Natural killer cell (primary cell): Measurements from ENCODE around the gene TALDO1. TPM values are rescaled to one million over a fixed set of nuclear protein-coding genes. Genes with fewer than 3 reads are reported as not detected.
A peak's percentile ranks its signal among the peaks of the same experiment; 100 is the strongest.

Experiments
- ATAC-seq, 3 donors: fragments of 150-1000 bp in 2 of 3; fragments of 200-7000 bp in 1 of 3; cut with Tn5 transposase; 1 replicate in 1 of 3; 2 replicates in 2 of 3; pipeline ENCODE4 v1.10.0; 2021; ENCODE audit warnings: mild to moderate bottlenecking in 2 of 3, moderate library complexity in 2 of 3
- DNase-seq, 2 donors: peaks; one replicate each; pipeline versions ENCODE4 v3.0.0 to v3.0.0-alpha.2; 2013 to 2021; ENCODE audit warnings: mixed read lengths in 1 of 2
- H3K27ac ChIP-seq: one replicate; pipeline ENCODE4 v1.5.1; 2013; ENCODE audit warnings: mild to moderate bottlenecking, low read length
- H3K27me3 ChIP-seq: one replicate; pipeline ENCODE4 v1.6.1; 2013; ENCODE audit warnings: low read length; ENCODE audit not compliant: control insufficient read depth, insufficient read depth
- H3K36me3 ChIP-seq: one replicate; pipeline ENCODE4 v1.6.1; 2013; ENCODE audit warnings: low read length; ENCODE audit not compliant: control insufficient read depth, insufficient read depth
- H3K4me1 ChIP-seq: one replicate; pipeline ENCODE4 v1.6.1; 2013; ENCODE audit warnings: low read length; ENCODE audit not compliant: control insufficient read depth, insufficient read depth
- H3K4me3 ChIP-seq: one replicate; pipeline ENCODE4 v1.5.1; 2013; ENCODE audit warnings: low read length
- H3K9me3 ChIP-seq: one replicate; pipeline ENCODE4 v1.6.1; 2013; ENCODE audit warnings: low read length; ENCODE audit not compliant: control insufficient read depth, insufficient read depth
- H3K27ac Mint-ChIP-seq, 2 donors: one replicate each; pipeline ENCODE4 v1.8.0; 2022; ENCODE audit warnings: mild to moderate bottlenecking in 2 of 2, mixed read lengths in 2 of 2, moderate library complexity in 1 of 2
- H3K27me3 Mint-ChIP-seq, 2 donors: one replicate each; pipeline ENCODE4 v1.8.0; 2022; ENCODE audit warnings: low read depth in 2 of 2, mixed read lengths in 2 of 2
- H3K36me3 Mint-ChIP-seq: one replicate; pipeline ENCODE4 v1.8.0; 2022; ENCODE audit warnings: mixed read lengths
- H3K4me1 Mint-ChIP-seq, 2 donors: one replicate each; pipeline ENCODE4 v1.8.0; 2022; ENCODE audit warnings: mixed read lengths in 2 of 2
- H3K4me3 Mint-ChIP-seq: one replicate; pipeline ENCODE4 v1.8.0; 2022; ENCODE audit warnings: mild to moderate bottlenecking, moderate library complexity, mixed read lengths
- H3K9me3 Mint-ChIP-seq, 2 donors: one replicate each; pipeline ENCODE4 v1.8.0; 2022; ENCODE audit warnings: mixed read lengths in 2 of 2
- WGBS: methylation state at CpG from one replicate; pipeline ENCODE4 v1.1.7; 2013; ENCODE audit warnings: missing lambda C conversion rate; ENCODE audit not compliant: insufficient coverage; 5-methylcytosine and 5-hydroxymethylcytosine counted together
- intact Hi-C: fragments of 100-400 bp; cut with micrococcal nuclease; formaldehyde crosslinking; loops from one replicate; pipeline ENCODE4 v1.14.2; 2022
- total RNA-seq, 4 donors: library from RNA; stranded (reverse); fragments of 120-200 nt in 1 of 4; gene quantifications; one replicate each; pipeline versions ENCODE4 v1.2.3 to v1.2.4, GENCODE V29; 2013 to 2022
- TF ChIP-seq, protein P1 (sequence below): fragments of 200-600 bp; IDR thresholded peaks from one replicate; pipeline ENCODE4 v1.8.0; 2022; ENCODE audit warnings: antibody characterized with exemption

Gene TALDO1
- total RNA-seq, 3 donors from 2014 or later (not counting 1 experiment from before 2014, with no cell fraction given), result 46.1 to 94.8 (median 55.4) TPM

DNA sequence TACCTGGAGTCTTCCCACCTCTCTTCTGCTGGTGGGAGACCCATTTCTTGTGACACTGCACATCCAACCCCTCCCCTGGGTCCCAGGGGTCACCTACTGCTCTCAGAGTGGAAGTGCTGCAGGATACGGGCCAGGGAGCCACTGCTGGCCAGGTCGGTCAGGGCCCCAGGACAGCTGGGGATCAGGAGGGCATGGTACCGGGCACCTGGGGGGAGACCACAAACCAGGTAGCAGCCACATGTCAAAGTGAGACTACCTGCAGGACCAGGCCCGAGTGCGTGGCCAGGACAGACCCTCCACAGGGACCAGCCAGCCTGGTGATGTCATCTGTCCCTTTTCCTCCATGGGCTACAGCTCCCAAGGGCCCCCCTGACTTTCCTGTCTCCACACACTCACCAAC, 26.2 kb downstream of the TALDO1 start:
- no peaks in the 10 kb centered on the region for H3K27me3 ChIP-seq
- Mint-ChIP-seq H3K36me3 (no peaks in the 10 kb centered on the region), H3K9me3 (no peaks in the 10 kb centered on the region), H3K27me3 (no peaks in the 10 kb centered on the region), H3K4me3 (no peak overlapping the region), H3K4me1 (peaks cover 0 to 13% of the 10 kb centered on the region in 2 donors), H3K27ac (no peak overlapping the region)
- peaks cover 25% of the 10 kb centered on the region for H3K4me1 ChIP-seq
- no peaks in the 10 kb centered on the region for H3K9me3 ChIP-seq
- TF ChIP-seq, protein P1, sequence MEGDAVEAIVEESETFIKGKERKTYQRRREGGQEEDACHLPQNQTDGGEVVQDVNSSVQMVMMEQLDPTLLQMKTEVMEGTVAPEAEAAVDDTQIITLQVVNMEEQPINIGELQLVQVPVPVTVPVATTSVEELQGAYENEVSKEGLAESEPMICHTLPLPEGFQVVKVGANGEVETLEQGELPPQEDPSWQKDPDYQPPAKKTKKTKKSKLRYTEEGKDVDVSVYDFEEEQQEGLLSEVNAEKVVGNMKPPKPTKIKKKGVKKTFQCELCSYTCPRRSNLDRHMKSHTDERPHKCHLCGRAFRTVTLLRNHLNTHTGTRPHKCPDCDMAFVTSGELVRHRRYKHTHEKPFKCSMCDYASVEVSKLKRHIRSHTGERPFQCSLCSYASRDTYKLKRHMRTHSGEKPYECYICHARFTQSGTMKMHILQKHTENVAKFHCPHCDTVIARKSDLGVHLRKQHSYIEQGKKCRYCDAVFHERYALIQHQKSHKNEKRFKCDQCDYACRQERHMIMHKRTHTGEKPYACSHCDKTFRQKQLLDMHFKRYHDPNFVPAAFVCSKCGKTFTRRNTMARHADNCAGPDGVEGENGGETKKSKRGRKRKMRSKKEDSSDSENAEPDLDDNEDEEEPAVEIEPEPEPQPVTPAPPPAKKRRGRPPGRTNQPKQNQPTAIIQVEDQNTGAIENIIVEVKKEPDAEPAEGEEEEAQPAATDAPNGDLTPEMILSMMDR, result no peak
- ATAC-seq (no peak), DNase-seq (no peak)
- no peak overlapping the region for H3K4me3 ChIP-seq
- WGBS, result 98% methylated on average over 5 of the region's 5 CpGs
- intact Hi-C loops, result no loop called here
- peaks cover 11% of the 10 kb centered on the region for H3K36me3 ChIP-seq
- no peak overlapping the region for H3K27ac ChIP-seq

DNA sequence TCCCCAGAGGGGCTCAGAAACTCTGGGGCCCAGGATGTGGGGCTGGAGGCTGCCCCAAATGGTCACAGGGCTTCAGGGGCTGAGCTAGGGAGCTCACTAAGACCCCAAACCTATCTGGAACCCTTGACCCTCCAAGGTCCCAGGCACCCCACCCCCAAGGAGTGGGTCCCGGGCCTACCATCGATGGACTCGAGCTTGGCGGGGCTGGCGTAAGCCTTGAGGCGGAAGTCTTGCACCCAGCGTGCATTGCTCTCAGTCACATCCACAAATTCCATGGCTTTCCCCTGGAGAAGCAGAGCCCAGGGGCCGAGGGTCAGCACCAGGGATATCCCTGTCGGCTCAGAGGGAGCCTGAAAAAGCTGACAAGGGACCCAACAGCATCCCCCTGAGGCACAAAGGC, 26.6 kb downstream of the TALDO1 start:
- H3K9me3 Mint-ChIP-seq, result no peaks in the 10 kb centered on the region
- no peak overlapping the region for H3K27ac Mint-ChIP-seq
- ATAC-seq (no peak), DNase-seq (no peak)
- intact Hi-C loops, result no loop called here
- no peaks in the 10 kb centered on the region for H3K9me3 ChIP-seq
- WGBS, result 95% methylated on average over 9 of the region's 9 CpGs
- no peak overlapping the region for H3K4me3 Mint-ChIP-seq
- H3K27ac ChIP-seq, result no peak overlapping the region
- peaks cover 0 to 13% of the 10 kb centered on the region in 2 donors for H3K4me1 Mint-ChIP-seq
- H3K4me1 ChIP-seq, result peaks cover 28% of the 10 kb centered on the region
- H3K27me3 ChIP-seq, result no peaks in the 10 kb centered on the region
- H3K36me3 ChIP-seq, result peaks cover 11% of the 10 kb centered on the region
- TF ChIP-seq, protein P1, result no peak
- H3K27me3 Mint-ChIP-seq, result no peaks in the 10 kb centered on the region
- H3K4me3 ChIP-seq, result no peak overlapping the region
- H3K36me3 Mint-ChIP-seq, result no peaks in the 10 kb centered on the region

DNA sequence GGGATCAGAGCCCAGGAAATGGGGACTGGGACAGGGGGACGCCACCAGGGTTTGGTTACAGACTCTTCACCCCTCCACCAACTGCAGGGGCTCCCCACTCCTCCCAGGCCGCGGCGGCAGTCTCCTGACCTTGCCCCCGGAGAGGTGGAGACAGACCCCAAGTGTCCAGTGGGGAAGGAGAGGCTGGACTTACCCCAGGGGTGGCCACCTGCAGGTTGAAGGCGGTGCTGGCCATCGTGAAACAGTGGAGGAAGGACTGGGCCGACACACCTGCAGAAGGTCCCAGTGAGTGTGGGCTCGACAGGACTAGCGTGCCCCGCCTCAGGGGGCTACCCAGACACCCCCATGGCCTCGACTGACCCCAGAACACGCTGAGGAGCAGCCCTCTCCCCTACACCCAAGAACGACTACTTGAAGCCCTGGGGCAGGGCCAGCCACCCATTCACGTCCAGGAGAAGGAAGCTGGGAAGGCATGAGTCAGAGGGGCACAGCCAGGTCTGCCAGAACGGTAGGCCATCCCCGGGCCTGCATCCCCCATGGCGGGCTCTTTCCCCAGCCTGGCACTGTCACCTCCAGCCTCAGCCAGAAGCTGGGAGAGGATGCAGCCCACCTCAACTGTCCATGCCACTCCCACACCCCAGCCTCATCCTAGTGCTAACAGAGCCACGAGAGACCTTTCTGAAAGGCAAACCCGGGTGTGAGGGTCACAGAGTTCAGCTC, 27.8 kb downstream of the TALDO1 start:
- Mint-ChIP-seq H3K27ac (no peak overlapping the region), H3K4me1 (peaks cover 0 to 13% of the 10 kb centered on the region in 2 donors), H3K27me3 (no peaks in the 10 kb centered on the region), H3K36me3 (no peaks in the 10 kb centered on the region), H3K9me3 (no peaks in the 10 kb centered on the region), H3K4me3 (peak overlapping the region; percentile 56)
- ATAC-seq (no peak), DNase-seq (no peak)
- Histone ChIP-seq H3K4me1 (peaks cover 34% of the 10 kb centered on the region), H3K4me3 (no peak overlapping the region), H3K27ac (no peak overlapping the region), H3K27me3 (no peaks in the 10 kb centered on the region), H3K36me3 (peaks cover 14% of the 10 kb centered on the region), H3K9me3 (no peaks in the 10 kb centered on the region)
- intact Hi-C loops, result no loop called here
- TF ChIP-seq, protein P1, result no peak
- 87% methylated on average over 19 of the region's 20 CpGs for WGBS

DNA sequence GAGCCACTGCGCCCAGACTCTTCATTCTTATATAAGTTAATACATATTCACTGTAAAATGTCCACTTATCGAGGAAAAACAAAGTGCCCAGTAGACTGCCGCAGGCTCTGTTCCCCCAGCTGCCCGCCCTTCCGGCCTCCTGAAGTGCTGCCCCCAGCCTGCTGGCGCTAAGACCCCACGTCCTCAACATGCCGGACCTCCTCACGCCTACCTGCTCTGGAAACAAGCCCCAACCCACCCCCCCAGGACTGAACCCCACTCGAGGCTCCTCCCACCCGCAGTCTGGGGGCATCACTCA, 28.9 kb downstream of the TALDO1 start:
- Histone ChIP-seq H3K27me3 (no peaks in the 10 kb centered on the region), H3K36me3 (peaks cover 8% of the 10 kb centered on the region), H3K27ac (no peak overlapping the region), H3K4me1 (peaks cover 34% of the 10 kb centered on the region), H3K9me3 (no peaks in the 10 kb centered on the region), H3K4me3 (peak overlapping the region; percentile 56)
- H3K9me3 Mint-ChIP-seq, result no peaks in the 10 kb centered on the region
- peak overlapping the region in 1 of 2 donors; percentile 75 for H3K27ac Mint-ChIP-seq
- 56% methylated on average over 11 of the region's 11 CpGs for WGBS
- no peaks in the 10 kb centered on the region for H3K36me3 Mint-ChIP-seq
- intact Hi-C loops, result no loop called here
- DNase-seq (no peak), ATAC-seq (no peak)
- TF ChIP-seq, protein P1, result no peak
- peaks cover 0 to 13% of the 10 kb centered on the region in 2 donors for H3K4me1 Mint-ChIP-seq
- peak overlapping the region; percentile 73 for H3K4me3 Mint-ChIP-seq
- H3K27me3 Mint-ChIP-seq, result no peaks in the 10 kb centered on the region
